Activated CD8-positive, alpha-beta memory T cell treated with anti-CD3 and anti-CD28 coated beads for 48 hours (primary cell): ENCODE data around the gene IL1RAPL1.

Experiments
- DNase-seq, 3 experiments: peaks; one replicate each; pipeline ENCODE4 v3.0.0-alpha.2; 2020; ENCODE audit warnings: low read depth in 2 of 3, low spot score in 2 of 3

The IL1RAPL1 gene

DNA sequence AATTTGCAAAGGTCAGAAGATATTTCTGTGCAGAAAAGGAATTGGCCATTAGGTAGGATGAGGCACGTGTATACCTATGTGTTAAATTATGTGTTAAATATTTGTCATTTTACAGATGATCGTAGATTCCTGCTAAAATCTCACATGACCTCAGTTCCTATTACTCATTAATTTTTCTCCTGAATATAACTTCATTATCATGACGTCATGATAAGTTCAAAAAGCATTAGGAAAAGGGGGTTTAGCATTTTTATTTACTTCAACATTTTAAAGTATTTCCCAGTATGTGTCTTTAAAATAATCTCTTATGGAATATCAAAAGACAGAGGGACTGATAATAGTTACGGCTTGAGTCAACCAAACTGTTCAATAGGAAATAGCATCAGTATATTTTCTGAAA, 372.8 kb downstream of the IL1RAPL1 start:
- DNase-seq: no peak

DNA sequence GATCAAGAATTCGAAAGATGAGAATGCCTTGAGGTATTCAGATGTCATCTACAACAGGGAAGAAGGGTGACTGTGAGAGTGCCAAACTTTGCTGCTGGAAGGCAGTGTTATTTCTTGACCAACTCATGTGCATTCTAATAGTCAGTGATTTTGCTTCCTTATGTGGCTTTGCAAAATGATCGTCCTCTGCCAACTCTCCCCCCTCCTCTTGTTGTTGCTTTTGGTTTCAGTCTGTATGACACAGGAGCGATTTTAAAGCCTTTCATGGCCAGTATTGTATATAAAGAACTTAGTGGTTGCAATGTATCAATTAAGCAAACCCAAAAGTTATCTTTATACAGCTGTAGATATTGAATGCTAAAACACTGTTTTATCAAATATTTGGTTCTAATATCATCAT, 379.1 kb downstream of the IL1RAPL1 start:
- no peak for DNase-seq

DNA sequence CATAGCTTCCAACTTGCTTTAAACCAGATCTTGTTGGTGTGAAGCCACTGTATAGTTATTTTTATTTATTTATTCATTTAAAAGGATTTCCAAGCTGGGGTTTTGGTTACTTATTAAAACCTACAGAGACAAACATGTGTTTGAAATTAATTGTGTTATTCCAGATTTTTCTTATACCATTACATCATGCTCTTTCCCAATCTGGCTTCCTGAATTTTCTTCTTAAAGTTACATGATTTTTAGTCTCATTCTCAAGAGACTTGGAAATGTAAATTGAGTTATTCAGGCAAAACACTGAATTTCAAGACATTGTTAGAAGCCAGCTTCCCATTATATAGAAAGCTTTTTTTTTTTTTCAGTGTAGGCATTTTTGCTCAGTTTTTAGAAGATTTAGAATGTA, 381.9 kb downstream of the IL1RAPL1 start:
- DNase-seq: no peak

DNA sequence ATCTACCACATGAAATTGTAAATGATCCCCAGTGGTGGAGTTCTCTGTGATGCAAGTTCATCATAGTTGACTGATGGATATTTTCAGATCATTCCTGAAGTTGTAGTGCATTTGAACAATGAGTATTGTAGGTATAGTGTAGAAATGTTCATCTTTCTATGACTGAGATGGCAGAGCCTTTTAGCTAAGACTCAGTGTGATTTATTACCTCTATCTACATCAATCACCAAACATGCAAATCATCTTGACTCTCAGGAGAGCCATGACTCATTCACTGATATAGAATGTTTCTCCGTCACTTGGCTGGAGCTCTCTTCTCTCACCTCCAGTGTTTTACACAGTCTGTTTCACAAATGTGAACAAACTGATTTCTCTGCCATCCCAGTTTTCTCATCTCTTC, 392.6 kb downstream of the IL1RAPL1 start:
- no peak for DNase-seq

DNA sequence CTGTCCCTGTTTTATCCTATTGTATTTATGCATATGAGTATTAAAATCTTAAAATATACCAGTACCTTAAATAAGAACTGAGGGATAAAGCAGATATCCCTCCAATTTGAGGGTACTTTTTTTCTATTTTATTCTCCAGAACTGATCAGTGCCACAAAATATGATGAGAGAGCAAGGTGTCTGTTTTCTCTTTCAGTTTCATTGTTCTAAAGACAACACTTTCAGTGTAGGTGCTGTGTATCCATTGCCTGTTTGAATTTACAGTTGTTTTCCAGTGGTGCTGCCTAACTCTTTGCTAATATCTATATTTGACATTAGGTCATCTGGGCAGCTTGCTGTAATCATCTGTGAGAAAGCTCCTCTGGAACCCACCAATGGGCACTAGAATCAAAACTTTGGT, 394.7 kb downstream of the IL1RAPL1 start:
- DNase-seq: no peak

DNA sequence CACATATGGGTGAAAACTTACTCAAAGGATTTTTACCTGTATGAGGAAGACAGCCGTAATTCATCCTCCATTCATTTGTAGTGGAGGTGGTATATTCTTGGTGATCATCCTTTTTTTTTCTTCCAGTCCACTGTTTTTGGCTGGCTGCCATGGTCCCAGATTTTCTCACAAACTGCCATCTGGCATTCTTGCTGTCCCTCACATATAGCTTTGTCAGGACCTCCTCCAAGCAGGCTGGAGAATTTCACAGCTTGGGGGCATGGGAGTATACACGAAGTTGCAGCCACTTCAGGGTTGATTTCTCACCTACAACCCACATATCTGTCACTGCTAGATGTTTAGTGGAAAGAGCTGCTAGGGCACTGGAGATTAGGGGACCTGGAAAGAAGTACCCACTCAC, 401.0 kb downstream of the IL1RAPL1 start:
- DNase-seq: no peak

DNA sequence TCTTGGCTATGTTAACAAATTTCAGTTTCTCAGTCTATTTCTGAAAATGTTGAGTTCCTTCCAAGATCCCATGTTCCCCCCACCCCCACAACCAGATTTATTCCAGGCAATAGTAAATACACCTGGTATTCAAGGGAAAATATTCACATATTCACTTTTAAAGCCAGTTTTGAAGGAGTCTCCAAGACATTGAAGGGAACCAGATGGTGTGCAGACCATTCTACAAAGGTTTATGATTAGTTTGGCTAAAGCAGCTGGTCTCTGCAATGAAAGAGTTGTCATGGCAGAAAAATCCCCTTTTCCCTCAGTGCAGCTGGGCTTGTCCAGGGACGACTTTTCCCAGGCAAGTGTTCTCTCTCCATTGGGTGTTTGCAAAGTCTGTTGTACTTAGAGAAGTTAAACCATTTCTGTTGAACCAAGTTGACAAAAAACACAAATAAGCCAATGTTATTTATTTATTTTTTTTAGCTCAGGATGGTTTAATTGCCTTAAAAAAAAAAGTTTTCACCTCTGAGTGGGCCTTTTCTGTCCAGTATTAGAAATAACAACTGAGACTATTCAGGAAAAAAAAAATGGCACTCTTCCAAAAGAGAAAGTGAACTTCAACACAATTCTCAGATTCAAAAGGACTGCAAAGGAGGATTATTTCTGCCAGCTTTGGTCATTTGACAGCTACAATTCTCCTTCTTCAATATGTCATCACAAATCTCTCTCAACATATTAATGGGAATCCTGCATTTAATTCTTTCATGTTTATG, 410.6 kb downstream of the IL1RAPL1 start:
- DNase-seq: no peak

DNA sequence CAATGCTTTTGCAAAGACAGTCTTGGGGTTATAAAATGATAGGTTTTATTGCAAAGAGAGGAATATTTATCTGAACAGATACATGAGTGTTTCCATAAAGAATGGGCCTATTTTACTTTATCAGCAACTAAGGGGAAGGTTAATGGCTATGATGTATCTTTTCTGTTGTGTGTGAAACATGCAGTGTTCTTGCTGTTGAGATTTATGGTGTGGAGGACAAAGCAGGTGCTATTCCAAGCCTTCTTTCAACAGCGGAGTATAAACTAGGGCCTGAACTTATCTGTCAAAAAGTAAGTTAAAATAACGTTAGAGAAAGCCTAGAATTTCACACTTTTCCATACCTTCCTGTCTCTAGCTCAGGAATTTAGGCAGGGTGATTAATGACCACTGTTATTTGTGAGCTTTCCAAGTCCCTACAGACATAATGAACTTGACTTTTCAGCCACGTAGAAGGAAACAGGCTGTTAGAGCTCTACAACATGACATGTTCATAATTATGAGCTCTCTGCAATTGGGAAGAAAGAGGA, 411.4 kb downstream of the IL1RAPL1 start:
- no peak for DNase-seq

DNA sequence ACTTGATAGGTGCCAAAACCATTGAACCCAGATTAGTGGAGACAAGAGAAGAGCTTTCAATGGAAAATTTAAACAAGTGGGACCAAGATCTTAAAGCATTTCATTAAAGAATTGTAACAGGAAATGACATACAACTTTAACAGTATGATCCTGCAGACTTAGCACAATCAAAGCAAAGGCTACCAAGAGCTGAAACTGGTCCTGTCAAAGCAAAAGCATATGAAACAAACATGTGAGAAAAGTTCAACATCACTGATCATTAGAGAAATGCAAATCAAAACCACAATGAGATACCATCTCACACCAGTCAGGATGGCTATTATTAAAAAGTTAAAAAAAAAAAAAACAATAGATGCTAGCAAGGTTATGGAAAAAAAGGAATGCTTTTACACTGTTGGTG, 425.6 kb downstream of the IL1RAPL1 start:
- no peak for DNase-seq

DNA sequence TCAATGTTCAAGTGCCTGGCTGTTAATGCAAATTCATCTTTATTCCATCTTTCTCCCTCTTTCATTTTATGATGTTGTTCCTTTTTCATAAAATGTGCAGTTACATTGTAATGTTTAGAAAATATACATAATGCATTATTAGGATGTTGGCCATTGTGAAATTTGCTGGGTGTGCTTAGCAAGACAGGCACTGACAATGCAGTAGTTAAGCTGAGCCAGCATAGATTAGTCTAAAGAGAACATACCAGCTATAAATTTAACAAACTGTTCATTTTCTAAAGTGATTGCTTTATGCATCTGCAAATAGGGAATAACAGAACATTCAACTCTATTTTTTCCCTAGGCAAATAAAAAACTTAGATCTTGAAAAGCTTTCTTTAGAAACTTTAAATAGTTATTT, 436.0 kb downstream of the IL1RAPL1 start:
- no peak for DNase-seq

DNA sequence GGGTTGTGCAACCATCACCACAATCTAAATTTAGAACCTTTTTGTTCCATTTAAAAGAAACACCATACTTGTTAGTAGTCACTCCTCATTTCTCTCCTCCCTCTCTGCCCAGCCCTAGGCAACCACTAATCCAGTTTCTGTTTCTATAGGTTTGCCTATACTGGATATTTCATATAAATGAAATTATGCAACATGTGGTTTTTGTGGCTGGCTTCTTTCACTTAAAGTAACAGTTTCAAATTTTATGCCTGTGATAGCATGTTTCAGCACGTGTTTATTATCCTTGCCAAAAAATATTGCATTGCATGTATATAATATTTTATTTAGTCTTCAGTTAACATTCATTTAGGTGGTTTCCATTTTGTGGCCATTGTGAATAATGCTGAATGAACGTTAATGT, 437.6 kb downstream of the IL1RAPL1 start:
- no peak for DNase-seq

DNA sequence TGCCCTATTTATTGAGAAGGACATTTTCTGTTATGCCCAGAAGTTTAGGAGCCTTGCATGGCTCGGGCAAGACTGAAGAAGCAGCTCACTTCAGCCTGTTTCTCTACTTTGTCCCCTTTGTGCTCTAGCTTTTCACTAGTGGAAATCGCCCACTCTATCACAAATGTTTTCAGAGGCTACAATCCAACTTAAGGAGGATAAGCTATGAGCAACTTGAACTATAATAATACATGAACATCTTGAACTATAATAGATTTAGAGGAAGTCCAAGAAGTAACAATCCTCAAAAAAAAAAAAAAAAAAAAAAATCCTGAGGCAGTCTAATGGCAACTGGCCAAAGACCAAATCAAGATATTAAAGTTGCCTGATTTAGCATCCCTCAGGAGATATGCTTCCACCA, 452.3 kb downstream of the IL1RAPL1 start:
- DNase-seq: no peak

DNA sequence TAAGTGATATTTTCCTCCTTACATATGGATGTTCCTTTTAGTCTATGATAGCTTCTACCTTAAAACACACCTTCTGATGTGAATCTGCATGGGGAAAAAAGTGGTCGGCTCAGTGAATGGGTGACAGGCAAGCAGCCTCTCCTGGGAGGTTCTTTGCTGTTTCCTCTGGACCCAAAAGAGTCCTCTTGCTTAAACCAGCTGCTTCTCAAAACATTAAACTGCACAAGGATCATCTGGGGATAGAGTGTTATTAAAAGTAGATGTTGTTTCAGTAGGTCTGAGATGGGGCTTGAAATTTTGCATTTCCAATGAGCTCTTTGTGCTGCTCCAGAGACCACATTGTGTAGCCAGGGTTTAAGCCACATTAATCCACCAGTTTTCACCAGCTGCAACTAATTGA, 452.9 kb downstream of the IL1RAPL1 start:
- no peak for DNase-seq

DNA sequence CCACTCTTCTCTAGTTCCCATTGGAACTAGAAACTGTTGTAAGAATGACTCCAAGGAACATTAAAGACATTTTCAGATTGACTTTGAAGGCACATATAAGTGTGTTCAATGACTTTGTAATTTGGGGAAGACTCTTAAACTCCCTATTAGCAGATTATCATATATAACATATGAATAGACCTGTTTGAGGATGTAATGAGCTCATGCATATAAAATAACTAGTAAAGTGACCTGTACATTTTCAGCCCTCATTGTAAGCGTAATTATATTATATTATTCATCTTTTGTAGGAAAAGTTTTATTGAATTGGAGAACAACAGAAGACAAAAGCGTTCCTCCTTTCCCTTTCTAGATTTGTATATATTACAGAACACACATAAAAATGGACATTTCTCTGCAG, 455.1 kb downstream of the IL1RAPL1 start:
- no peak for DNase-seq

DNA sequence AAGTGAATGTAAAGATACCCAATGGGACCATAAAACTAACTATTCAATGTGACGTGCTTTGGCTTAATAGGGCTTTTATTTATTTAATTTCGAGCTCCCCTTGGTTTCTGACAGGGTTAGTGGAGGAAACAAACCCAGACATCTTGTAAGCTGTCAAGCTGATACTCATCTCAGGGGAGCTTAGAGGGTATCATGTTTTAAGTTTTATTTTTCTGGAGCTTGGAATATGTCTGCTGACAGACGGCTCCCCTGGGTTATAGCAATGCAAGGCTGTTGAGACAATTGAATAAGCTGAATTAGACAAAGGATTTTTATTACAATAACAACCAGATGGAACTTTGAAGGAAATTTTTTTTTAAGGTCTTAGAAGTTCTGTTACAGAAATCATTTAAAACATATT, 456.5 kb downstream of the IL1RAPL1 start:
- no peak for DNase-seq

DNA sequence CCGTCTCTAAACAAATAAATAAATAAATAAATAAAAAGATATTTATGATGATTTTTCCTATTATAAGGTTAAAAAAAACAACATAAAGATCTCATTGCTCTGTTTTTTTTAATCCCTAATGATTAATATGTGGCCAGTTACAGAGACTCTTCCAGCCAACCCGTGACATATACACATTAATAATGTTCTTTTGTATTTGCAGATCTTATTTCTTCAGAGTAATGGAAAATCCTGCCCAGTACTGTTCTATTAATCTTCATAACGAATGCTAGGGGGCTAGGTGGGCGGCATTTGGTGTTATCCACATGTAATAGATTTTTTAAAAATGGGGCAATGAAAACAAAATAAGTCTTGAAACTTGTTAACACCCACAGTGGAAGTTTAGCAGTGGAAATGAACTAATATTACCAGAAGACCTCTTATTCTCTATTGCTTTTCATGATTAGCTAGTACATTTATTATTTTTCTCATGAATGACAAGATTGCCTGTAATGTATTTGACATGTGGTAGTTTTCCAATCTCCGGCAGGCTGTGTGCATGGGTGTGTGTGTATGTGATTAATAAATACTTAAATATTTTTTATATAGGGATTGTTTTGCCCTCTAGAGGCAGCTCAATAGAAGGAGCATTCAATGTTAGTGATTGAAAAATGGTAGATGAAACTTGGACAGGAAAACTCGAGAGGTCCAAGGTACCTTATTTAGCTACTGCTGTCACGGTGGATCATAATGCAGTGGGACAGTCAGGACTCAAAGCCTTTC, 457.4 kb downstream of the IL1RAPL1 start:
- no peak for DNase-seq

DNA sequence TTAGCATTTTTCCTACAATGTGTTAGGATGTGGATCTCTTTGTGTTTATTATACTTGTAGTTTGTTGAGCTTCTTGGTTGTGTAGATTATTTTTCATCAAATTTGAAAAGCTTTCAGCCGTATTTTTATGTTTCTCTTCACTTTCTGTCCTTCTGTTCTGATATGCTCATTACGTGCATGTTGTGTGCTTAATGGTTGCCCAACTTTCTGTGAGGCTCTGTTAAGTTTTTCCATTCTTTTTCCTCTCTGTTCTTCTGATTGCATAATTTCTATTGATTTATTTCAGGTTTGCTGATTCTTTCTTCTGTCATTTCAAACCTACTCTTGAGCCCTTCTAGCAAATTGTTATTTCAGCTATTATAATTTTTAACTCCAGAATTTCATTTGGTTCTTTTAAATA, 478.2 kb downstream of the IL1RAPL1 start:
- DNase-seq: no peak

DNA sequence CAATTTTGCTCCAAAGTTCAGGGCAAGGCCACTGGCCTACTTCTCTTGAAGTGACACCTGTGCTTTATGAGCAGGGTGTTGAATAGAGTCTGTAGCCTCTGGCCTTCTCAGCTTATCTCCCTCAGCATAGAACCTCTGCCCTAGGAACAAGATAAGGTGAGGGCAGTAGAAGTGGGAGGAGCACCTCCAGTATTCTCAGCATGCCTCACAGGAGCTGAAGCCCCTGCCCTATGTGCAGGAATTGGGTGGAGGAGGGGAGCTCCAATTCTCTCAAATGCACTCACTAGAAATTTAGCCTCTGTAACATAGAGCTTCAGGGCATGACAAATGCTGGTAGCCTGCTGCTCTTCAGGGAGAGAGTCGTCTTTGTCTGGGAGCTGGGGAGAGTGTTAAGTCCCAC, 479.3 kb downstream of the IL1RAPL1 start:
- no peak for DNase-seq

DNA sequence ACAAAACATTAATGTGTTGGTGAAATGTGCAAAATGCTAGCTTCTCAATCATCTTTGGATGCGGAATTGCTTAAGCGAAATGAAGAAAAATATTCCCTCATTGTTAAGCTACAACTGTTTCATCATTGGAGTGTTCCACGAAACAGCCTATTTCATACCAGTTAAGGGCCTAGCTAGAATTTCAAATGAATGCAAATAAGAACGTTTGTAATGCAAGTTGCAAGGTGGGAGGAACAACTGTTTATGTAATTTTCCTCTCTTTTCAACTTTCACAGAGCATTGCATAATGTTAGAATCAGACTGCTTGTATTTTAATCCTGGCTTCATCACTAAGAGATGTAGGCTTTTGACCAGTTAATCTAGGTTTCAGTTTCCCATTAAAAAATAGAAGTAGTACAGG, 480.1 kb downstream of the IL1RAPL1 start:
- no peak for DNase-seq

DNA sequence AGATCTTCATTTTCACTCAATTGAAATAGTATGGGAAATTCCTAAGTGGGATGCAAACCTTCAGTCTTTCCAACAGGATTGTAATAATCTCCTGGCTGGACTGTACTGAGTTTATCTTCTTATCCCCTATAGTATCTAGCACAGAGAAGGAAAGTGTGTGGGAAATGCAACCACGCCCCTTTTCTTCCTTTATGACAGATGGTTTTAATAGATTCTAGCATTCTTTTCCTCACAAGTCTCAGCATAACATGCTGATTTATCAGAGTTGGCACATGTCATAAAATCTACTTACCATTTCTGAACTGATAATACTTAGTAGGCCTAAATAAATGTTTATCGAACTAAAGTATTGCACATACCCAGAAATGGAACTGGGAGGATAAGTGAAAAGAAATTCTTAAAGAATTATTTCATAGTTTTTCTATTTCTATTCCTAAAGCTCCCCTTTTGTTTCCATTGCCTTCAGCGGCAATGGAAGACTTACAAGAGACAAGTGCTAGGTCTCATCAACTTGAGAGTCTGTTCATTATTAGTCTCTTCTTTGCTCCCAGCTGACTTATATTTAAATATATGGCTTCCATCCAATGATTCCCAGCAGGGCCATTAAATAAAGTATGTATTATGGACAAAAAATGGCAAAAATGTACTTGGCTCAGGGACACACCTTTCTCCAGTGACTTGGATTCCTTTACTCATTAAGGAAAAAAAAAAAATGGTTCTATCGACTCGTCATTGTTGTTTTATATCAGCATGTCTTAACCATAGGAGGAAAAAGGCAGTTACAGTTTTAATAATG, 484.5 kb downstream of the IL1RAPL1 start:
- no peak for DNase-seq

DNA sequence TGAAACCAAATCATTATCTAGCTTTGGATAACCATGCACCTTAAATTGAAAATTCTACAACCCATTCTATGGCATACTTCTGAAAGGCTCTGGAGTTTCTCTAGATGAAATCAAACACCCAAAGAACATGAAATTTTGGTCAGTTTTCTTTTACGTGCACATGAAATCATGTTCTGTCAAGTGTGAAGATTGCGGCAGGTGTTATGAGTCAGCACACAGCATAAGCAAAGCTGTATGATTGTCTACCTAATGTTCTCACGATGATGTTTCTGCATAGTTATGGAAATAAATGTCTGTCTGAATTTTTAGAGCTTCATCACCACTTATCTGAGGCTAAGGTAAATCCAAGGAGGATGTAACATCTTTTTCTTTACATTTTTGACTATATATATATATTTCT, 495.3 kb downstream of the IL1RAPL1 start:
- DNase-seq: no peak

DNA sequence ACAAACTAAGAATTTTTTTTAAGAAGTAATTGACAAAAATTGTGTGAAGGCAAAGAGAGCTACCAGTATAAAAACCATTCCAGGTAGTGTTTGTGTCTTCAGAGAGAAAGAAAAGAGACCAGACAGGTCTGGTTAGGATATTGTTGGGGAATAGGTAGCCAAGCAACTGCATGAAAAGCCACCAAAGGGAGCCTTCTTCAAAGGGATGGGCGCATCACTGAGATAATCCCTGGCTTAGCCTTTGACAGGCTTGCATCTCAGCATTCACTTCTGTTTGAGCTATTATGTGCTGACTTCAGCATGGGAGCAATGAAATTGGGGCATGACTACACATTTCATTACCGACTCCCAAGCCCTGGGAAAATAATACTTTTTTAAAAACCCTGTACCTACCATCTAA, 496.6 kb downstream of the IL1RAPL1 start:
- DNase-seq: no peak
